ENCODE data around the gene ANKZF1.
A peak's percentile ranks its signal among the peaks of the same experiment; 100 is the strongest.
"Not testable (repeated sequence)": the region's sequence is repeated elsewhere in the genome, so short reads cannot be mapped to it uniquely, and the experiment has no call there.

ANKZF1 gene

GRCh38 chr2:219254590-219255201, 25.1 kb downstream of the ANKZF1 start:
- peak; percentile 34 for DNase-seq

GRCh38 chr2:219258942-219259341, 29.3 kb downstream of the ANKZF1 start:
- DNase-seq, result not testable (repeated sequence)

GRCh38 chr2:219261024-219261855, 31.6 kb downstream of the ANKZF1 start:
- no peak for DNase-seq

GRCh38 chr2:219266232-219266631, 36.6 kb downstream of the ANKZF1 start:
- DNase-seq, result no peak

GRCh38 chr2:219266886-219267285, 37.3 kb downstream of the ANKZF1 start:
- no peak for DNase-seq

GRCh38 chr2:219268294-219268693, 38.7 kb downstream of the ANKZF1 start:
- DNase-seq, result no peak

- DNase-seq, result no peak
These were observed 39.9 kb downstream of the ANKZF1 start for GRCh38 chr2:219269362-219270054.

GRCh38 chr2:219270055-219270372, 40.4 kb downstream of the ANKZF1 start:
- no peak for DNase-seq

GRCh38 chr2:219271021-219271420, 41.4 kb downstream of the ANKZF1 start:
- DNase-seq, result no peak

GRCh38 chr2:219272356-219272755, 42.8 kb downstream of the ANKZF1 start:
- no peak for DNase-seq

GRCh38 chr2:219272995-219273394, 43.4 kb downstream of the ANKZF1 start:
- no peak for DNase-seq

- no peak for DNase-seq
These were observed 44.3 kb downstream of the ANKZF1 start for GRCh38 chr2:219273937-219274336.

- no peak for DNase-seq
These were observed 44.8 kb downstream of the ANKZF1 start for GRCh38 chr2:219274361-219274921.

- DNase-seq, result peak; percentile 74
These were observed 48.4 kb downstream of the ANKZF1 start for GRCh38 chr2:219277703-219278654.

- DNase-seq, result no peak
These were observed 49.1 kb downstream of the ANKZF1 start for GRCh38 chr2:219278655-219279150.

GRCh38 chr2:219279151-219279915, 49.7 kb downstream of the ANKZF1 start, which contains the start of gene DNAJB2:
TSS of gene DNAJB2 (plus strand) at chr2:219279366. CDS start at chr2:219279834, 468 bp downstream.
- peak; percentile 98 for DNase-seq

GRCh38 chr2:219279916-219280516, 50.4 kb downstream of the ANKZF1 start:
- no peak for DNase-seq

GRCh38 chr2:219280651-219281050, 51.0 kb downstream of the ANKZF1 start:
- DNase-seq, result no peak

GRCh38 chr2:219281588-219281987, 52.0 kb downstream of the ANKZF1 start:
- no peak for DNase-seq

- DNase-seq, result no peak
These were observed 52.8 kb downstream of the ANKZF1 start for GRCh38 chr2:219282375-219282774.
